B cell (primary cell): ENCODE measurements around the gene KBTBD13. TPM values are rescaled to one million over a fixed set of nuclear protein-coding genes. Genes with fewer than 3 reads are reported as not detected.
A peak's percentile ranks its signal among the peaks of the same experiment; 100 is the strongest.

Experiments used
- ATAC-seq: fragments of 200-7000 bp; cut with Tn5 transposase; one replicate; pipeline ENCODE4 v1.10.0; 2021; ENCODE audit warnings: low read depth, mild to moderate bottlenecking, moderate number of reproducible peaks, moderate library complexity
- CTCF ChIA-PET: fragments of 350-600 bp; sonication (Branson Sonifier 250); formaldehyde crosslinking; loops from one replicate; lab custom pipeline; 2021; ENCODE audit warnings: antibody characterized with exemption, inconsistent platforms; lab: Charles Lee
- POLR2A ChIA-PET: fragments of 350-600 bp; sonication (Branson Sonifier 250); formaldehyde crosslinking; loops from one replicate; lab custom pipeline; 2021; ENCODE audit warnings: antibody characterized with exemption; lab: Charles Lee
- DNase-seq: peaks from one replicate; pipeline ENCODE4 v3.0.0; 2013
- H2AFZ ChIP-seq: 2 replicates; pipeline ENCODE4 v1.6.1; 2012; ENCODE audit warnings: mild to moderate bottlenecking, low read depth, low read length; ENCODE audit not compliant: insufficient read depth, poor library complexity, severe bottlenecking
- H3K27ac ChIP-seq, 2 donors: 1 replicate in 1 of 2; 2 replicates in 1 of 2; pipeline ENCODE4 v1.5.1; 2012 to 2013; ENCODE audit warnings: low read length in 2 of 2, mild to moderate bottlenecking in 2 of 2, moderate library complexity in 1 of 2
- H3K27me3 ChIP-seq, 4 experiments: fragments of 200-600 bp in 1 of 4; sonication (generic) in 1 of 4; replicated peaks in 1 of 4; 1 replicate in 2 of 4; 2 replicates in 2 of 4; pipeline versions ENCODE4 v1.6.1 to v1.7.0; 2013 to 2016; ENCODE audit warnings: low read length in 3 of 4, mild to moderate bottlenecking in 2 of 4, mixed read lengths in 1 of 4, moderate library complexity in 1 of 4; ENCODE audit not compliant: insufficient read depth in 4 of 4, control insufficient read depth in 3 of 4; ENCODE audit errors: control extremely low read depth in 1 of 4
- H3K36me3 ChIP-seq, 2 experiments: replicated peaks in 1 of 2; 1 replicate in 1 of 2; 2 replicates in 1 of 2; pipeline versions ENCODE4 v1.6.1 to v1.7.1; 2013; ENCODE audit warnings: low read length in 1 of 2; ENCODE audit not compliant: insufficient read depth in 2 of 2, control insufficient read depth in 1 of 2; ENCODE audit errors: control extremely low read depth in 1 of 2, extremely low read depth in 1 of 2
- H3K4me1 ChIP-seq, 2 donors: fragments of 200-600 bp in 1 of 2; sonication (generic) in 1 of 2; 1 replicate in 1 of 2; 2 replicates in 1 of 2; pipeline versions ENCODE4 v1.5.1 to v1.6.1; 2013 to 2017; ENCODE audit warnings: low read length in 2 of 2; ENCODE audit not compliant: control insufficient read depth in 2 of 2, insufficient read depth in 2 of 2
- H3K4me2 ChIP-seq: replicated peaks from 2 replicates; pipeline ENCODE3; 2012; ENCODE audit warnings: mild to moderate bottlenecking, low read depth, low read length; ENCODE audit not compliant: poor library complexity, severe bottlenecking
- H3K4me3 ChIP-seq, 5 experiments: fragments of 200-600 bp in 1 of 5; sonication (generic) in 1 of 5; 1 replicate in 3 of 5; 2 replicates in 2 of 5; pipeline versions ENCODE4 v1.5.1 to v1.7.0; 2011 to 2016; ENCODE audit warnings: low read length in 4 of 5, mild to moderate bottlenecking in 4 of 5, low read depth in 2 of 5, control low read depth in 1 of 5, moderate library complexity in 1 of 5; ENCODE audit not compliant: insufficient read depth in 1 of 5; ENCODE audit errors: control extremely low read depth in 1 of 5, extremely low read depth in 1 of 5
- H3K79me2 ChIP-seq: fragments of 200-600 bp; sonication (generic); one replicate; pipeline ENCODE4 v1.6.0; 2016; ENCODE audit warnings: low read length; ENCODE audit not compliant: control insufficient read depth, insufficient read depth
- H3K9ac ChIP-seq: fragments of 200-600 bp; sonication (generic); 2 replicates; pipeline ENCODE4 v1.6.1; 2017; ENCODE audit warnings: mild to moderate bottlenecking, low read length, moderate library complexity
- H3K9me3 ChIP-seq, 3 donors: one replicate each; pipeline versions ENCODE4 v1.6.1 to v1.7.1; 2013; ENCODE audit warnings: low read length in 2 of 3; ENCODE audit not compliant: control insufficient read depth in 2 of 3, insufficient read depth in 1 of 3; ENCODE audit errors: control extremely low read depth in 1 of 3
- H4K20me1 ChIP-seq: 2 replicates; pipeline ENCODE4 v1.6.0; 2012; ENCODE audit warnings: mild to moderate bottlenecking, low read length; ENCODE audit not compliant: insufficient read depth, control insufficient read depth, poor library complexity, severe bottlenecking
- H3K27ac Mint-ChIP-seq: one replicate; pipeline ENCODE4 v1.8.0; 2021; ENCODE audit warnings: mixed read lengths
- H3K27me3 Mint-ChIP-seq: one replicate; pipeline ENCODE4 v1.8.0; 2021; ENCODE audit warnings: mixed read lengths
- H3K4me1 Mint-ChIP-seq: one replicate; pipeline ENCODE4 v1.8.0; 2021; ENCODE audit warnings: mixed read lengths
- H3K4me3 Mint-ChIP-seq: one replicate; pipeline ENCODE4 v1.8.0; 2021; ENCODE audit warnings: mixed read lengths
- H3K9me3 Mint-ChIP-seq: one replicate; pipeline ENCODE4 v1.8.0; 2022; ENCODE audit warnings: mixed read lengths; ENCODE audit not compliant: insufficient read depth
- EZH2 ChIP-seq: IDR thresholded peaks from 2 replicates; pipeline ENCODE4 v1.6.1; 2012; ENCODE audit warnings: borderline replicate concordance, low read depth, mild to moderate bottlenecking, moderate library complexity, low read length; ENCODE audit not compliant: insufficient read depth, poor library complexity, severe bottlenecking
- WGBS: methylation state at CpG from one replicate; pipeline ENCODE4 v1.1.5; 2013; ENCODE audit warnings: missing lambda C conversion rate; ENCODE audit not compliant: insufficient coverage; 5-methylcytosine and 5-hydroxymethylcytosine counted together
- intact Hi-C: fragments of 100-400 bp; cut with micrococcal nuclease; formaldehyde crosslinking; loops from one replicate; pipeline ENCODE4 v1.10.0; 2022
- polyA plus RNA-seq: library from polyadenylated mRNA; depleted of rRNA; stranded (reverse); fragments of >200 nt; gene quantifications from 2 replicates; pipeline ENCODE4 v1.2.3, GENCODE V29; 2012
- total RNA-seq, 2 donors: library from RNA; stranded (reverse); fragments of 120-200 nt in 1 of 2; gene quantifications; 1 replicate in 1 of 2; 2 replicates in 1 of 2; pipeline versions ENCODE4 v1.2.3 to v1.2.4, GENCODE V29; 2013 to 2022
- TF ChIP-seq, protein P1 (sequence below): fragments of 200-600 bp; IDR thresholded peaks from one replicate; pipeline ENCODE4 v1.8.0; 2022; ENCODE audit warnings: antibody characterized with exemption, mild to moderate bottlenecking

Gene KBTBD13
- total and polyA plus RNA-seq, 2 donors (not counting 1 experiment from before 2014, with no cell fraction given): not detected

DNA sequence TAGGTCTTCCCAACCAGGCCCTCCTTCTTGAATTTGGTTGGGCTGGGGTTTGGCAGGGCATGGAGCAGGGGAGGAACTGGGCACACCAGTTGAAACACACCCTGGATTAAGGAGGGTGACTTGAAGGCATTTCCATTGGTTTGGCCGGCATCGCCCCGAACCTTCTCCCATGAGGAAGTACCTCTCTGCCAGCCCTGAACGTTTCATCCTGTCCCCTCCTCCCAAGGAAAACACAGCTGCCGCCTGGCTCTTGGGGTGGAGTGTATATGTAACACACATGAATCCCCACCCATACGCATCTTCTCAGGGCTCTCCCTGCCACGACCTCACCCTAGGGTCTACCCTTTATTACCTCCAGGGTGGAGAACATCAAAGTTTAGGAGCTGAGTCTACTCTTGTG, 23.9 kb downstream of the KBTBD13 start:
- no peaks in the 10 kb centered on the region for H3K9me3 Mint-ChIP-seq
- DNase-seq: no peak
- H3K27me3 ChIP-seq: no peaks in the 10 kb centered on the region
- POLR2A ChIA-PET: no interaction called here
- no peaks in the 10 kb centered on the region for H3K4me1 Mint-ChIP-seq
- H3K4me3 Mint-ChIP-seq: no peak overlapping the region
- H3K27ac Mint-ChIP-seq: no peak overlapping the region
- H3K4me2 ChIP-seq: no peak overlapping the region
- CTCF ChIA-PET: interaction anchor here (0.5 to 1.5 kb wide), 2 partner anchors 14 to 673 kb away, joined by 3 to 4 read pairs; partner anchors contain the start of gene UBAP1L
- intact Hi-C loops: no loop called here
- no peaks in the 10 kb centered on the region for H3K9me3 ChIP-seq
- peaks cover 1 to 20% of the 10 kb centered on the region in 2 experiments for H3K36me3 ChIP-seq
- no peak overlapping the region for H3K9ac ChIP-seq
- H4K20me1 ChIP-seq: no peaks in the 10 kb centered on the region
- WGBS: 80% methylated on average over 1 of the region's 7 CpGs
- H2AFZ ChIP-seq: no peak overlapping the region
- ATAC-seq: no peak
- H3K27ac ChIP-seq: no peak overlapping the region
- no peak overlapping the region for H3K4me3 ChIP-seq
- H3K4me1 ChIP-seq: no peaks in the 10 kb centered on the region
- no peaks in the 10 kb centered on the region for H3K79me2 ChIP-seq
- no peak for TF ChIP-seq EZH2
- TF ChIP-seq, protein P1, sequence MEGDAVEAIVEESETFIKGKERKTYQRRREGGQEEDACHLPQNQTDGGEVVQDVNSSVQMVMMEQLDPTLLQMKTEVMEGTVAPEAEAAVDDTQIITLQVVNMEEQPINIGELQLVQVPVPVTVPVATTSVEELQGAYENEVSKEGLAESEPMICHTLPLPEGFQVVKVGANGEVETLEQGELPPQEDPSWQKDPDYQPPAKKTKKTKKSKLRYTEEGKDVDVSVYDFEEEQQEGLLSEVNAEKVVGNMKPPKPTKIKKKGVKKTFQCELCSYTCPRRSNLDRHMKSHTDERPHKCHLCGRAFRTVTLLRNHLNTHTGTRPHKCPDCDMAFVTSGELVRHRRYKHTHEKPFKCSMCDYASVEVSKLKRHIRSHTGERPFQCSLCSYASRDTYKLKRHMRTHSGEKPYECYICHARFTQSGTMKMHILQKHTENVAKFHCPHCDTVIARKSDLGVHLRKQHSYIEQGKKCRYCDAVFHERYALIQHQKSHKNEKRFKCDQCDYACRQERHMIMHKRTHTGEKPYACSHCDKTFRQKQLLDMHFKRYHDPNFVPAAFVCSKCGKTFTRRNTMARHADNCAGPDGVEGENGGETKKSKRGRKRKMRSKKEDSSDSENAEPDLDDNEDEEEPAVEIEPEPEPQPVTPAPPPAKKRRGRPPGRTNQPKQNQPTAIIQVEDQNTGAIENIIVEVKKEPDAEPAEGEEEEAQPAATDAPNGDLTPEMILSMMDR: no peak
- no peaks in the 10 kb centered on the region for H3K27me3 Mint-ChIP-seq

DNA sequence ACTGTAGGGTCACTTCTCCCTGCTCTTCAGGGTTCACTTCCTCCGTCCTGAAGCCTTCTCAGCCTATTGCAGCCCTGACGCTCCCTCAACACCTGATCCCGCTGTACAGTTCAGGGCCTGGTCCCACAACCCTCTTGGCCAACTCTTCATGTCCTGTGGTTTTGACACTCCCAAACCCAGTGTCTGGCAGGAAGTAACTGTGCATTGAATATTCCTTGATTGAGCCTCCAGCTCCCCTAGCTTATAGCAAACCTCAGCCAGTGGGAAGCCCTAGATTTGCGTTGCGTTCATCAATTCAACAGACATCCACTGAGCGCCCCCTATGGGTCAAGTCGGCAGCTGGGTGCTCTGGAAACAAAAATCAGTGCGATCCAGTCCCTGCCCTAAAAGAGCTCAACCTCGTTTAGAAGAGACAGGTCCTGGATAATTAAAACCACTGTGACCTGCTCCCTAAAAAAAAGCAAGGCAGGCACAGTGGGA, 24.9 kb downstream of the KBTBD13 start:
- intact Hi-C loops: no loop called here
- Mint-ChIP-seq H3K9me3 (no peaks in the 10 kb centered on the region), H3K27me3 (no peaks in the 10 kb centered on the region), H3K4me1 (no peaks in the 10 kb centered on the region), H3K27ac (no peak overlapping the region), H3K4me3 (no peak overlapping the region)
- Histone ChIP-seq H3K4me3 (no peak overlapping the region), H3K4me1 (no peaks in the 10 kb centered on the region), H3K27me3 (no peaks in the 10 kb centered on the region), H3K27ac (no peak overlapping the region), H3K4me2 (no peak overlapping the region), H3K9ac (no peak overlapping the region), H4K20me1 (no peaks in the 10 kb centered on the region), H2AFZ (no peak overlapping the region), H3K9me3 (no peaks in the 10 kb centered on the region), H3K36me3 (peaks cover 1 to 26% of the 10 kb centered on the region in 2 experiments), H3K79me2 (no peaks in the 10 kb centered on the region)
- 51% methylated on average over 9 of the region's 9 CpGs for WGBS
- no peak for TF ChIP-seq EZH2
- TF ChIP-seq, protein P1: peak; percentile 42
- CTCF ChIA-PET: interaction anchor here (0.8 to 1.9 kb wide), 7 partner anchors 10 to 82 kb away, joined by 3 to 7 read pairs (median 4); partner anchors contain the start of gene UBAP1L
- ATAC-seq (no peak), DNase-seq (peak; percentile 47)
- POLR2A ChIA-PET: no interaction called here
